Heart right ventricle (tissue), 16 donors: ENCODE data around the gene MYLK4. TPM values are rescaled to one million over a fixed set of nuclear protein-coding genes. Genes with fewer than 3 reads are reported as not detected.
A peak's percentile ranks its signal among the peaks of the same experiment; 100 is the strongest.
"Not testable (repeated sequence)": the region's sequence is repeated elsewhere in the genome, so short reads cannot be mapped to it uniquely, and the experiment has no call there.

Experiments used
- ATAC-seq, 8 donors: fragments of 200-7000 bp; cut with Tn5 transposase; one replicate each; pipeline ENCODE4 v1.9.1; 2020; ENCODE audit warnings: mild to moderate bottlenecking in 8 of 8, moderate library complexity in 8 of 8, moderate number of reproducible peaks in 1 of 8
- DNase-seq, 2 donors: peaks; one replicate each; pipeline ENCODE4 v3.0.0-alpha.2; 2020
- H3K27ac ChIP-seq, 10 donors: fragments of 200-600 bp; sonication (generic) in 2 of 10; one replicate each; pipeline versions ENCODE4 v1.5.0 to v1.8.0; 2020 to 2022; ENCODE audit warnings: mild to moderate bottlenecking in 3 of 10
- H3K27me3 ChIP-seq, 7 donors: fragments of 200-600 bp; one replicate each; pipeline ENCODE4 v1.8.0; 2021 to 2022; ENCODE audit warnings: mild to moderate bottlenecking in 2 of 7
- H3K36me3 ChIP-seq, 9 donors: fragments of 200-600 bp; sonication (generic) in 1 of 9; one replicate each; pipeline versions ENCODE4 v1.5.0 to v1.8.0; 2020 to 2022; ENCODE audit warnings: mild to moderate bottlenecking in 2 of 9
- H3K4me1 ChIP-seq, 9 donors: fragments of 200-600 bp; sonication (generic) in 1 of 9; one replicate each; pipeline versions ENCODE4 v1.5.0 to v1.8.0; 2020 to 2022; ENCODE audit warnings: mild to moderate bottlenecking in 4 of 9
- H3K4me3 ChIP-seq, 10 donors: fragments of 200-600 bp; sonication (generic) in 2 of 10; one replicate each; pipeline versions ENCODE4 v1.5.0 to v1.8.0; 2020 to 2022; ENCODE audit warnings: mild to moderate bottlenecking in 7 of 10, moderate library complexity in 2 of 10
- H3K9me3 ChIP-seq, 11 donors: fragments of 200-600 bp in 10 of 11; sonication (generic) in 2 of 11; one replicate each; pipeline versions ENCODE4 v1.5.0 to v1.8.0; 2013 to 2022; ENCODE audit warnings: mild to moderate bottlenecking in 2 of 11, control low read depth in 1 of 11, moderate library complexity in 1 of 11
- WGBS, 2 donors: extraction: QIAGEN DNeasy Blood & Tissue Kit; methylation state at CpG; one replicate each; pipeline ENCODE4 v1.1.7; 2013; ENCODE audit warnings: inconsistent platforms in 1 of 2; 5-methylcytosine and 5-hydroxymethylcytosine counted together
- intact Hi-C, 10 donors: fragments of 100-400 bp; cut with DNase I; formaldehyde crosslinking; loops; one replicate each; pipeline versions ENCODE4 v1.11.1 to v1.14.2; 2022
- polyA plus RNA-seq, 2 donors: library from polyadenylated mRNA; stranded (reverse); fragments of 200-250 nt; gene quantifications; one replicate each; pipeline ENCODE4 v1.2.3, GENCODE V29; 2013
- total RNA-seq, 10 donors: library from RNA; stranded (reverse); fragmentation: NEBNext Ultra II Directional in 3 of 10; extraction: Animal tissue kit (Norgen Biotek cat#: 25700) in 3 of 10; gene quantifications; one replicate each; pipeline versions ENCODE4 v1.2.1 to v1.2.4, GENCODE V29; 2021 to 2023
- TF ChIP-seq, protein P1 (sequence below), 9 donors: fragments of 200-600 bp; sonication (generic) in 2 of 9; IDR thresholded peaks; one replicate each; pipeline versions ENCODE4 v1.5.0 to v1.8.0; 2021 to 2022; ENCODE audit warnings: antibody characterized with exemption in 9 of 9, mild to moderate bottlenecking in 5 of 9, moderate library complexity in 1 of 9
- donor health status: Arrhythmogenic right ventricular cardiomyopathy.
- donor health status: ischemic (EF 13 %, LVEDD 7.1; RV severe dilation, severe dysfunction).
- donor health status: healthy with polysubstance abuse.
- donor health status: DM: no; HTN: yes; CAD: no.
- donor health status: DM: no; HTN: no; CAD: no.
- donor health status: ischemic (EF 25% LVEDD 6.9; RV normal size, moderate dysfunction).
- donor health status: ischemic (EF 25% LVEDD 5.7; RV mildly dilated, moderate dysfunction).
- donor health status: healthy.
- donor health status: DM: yes; HTN: yes; CAD: no.
- donor health status: Ischemic cardiomyopathy.
- donor health status: ischemic (EF 35%, LVEDD 5.7; RV mildly dilated, moderate dysfunction).
- donor health status: nonischemic (EF 11% LVEDD 7.7; RV severe dilation, severe dysfunction).
- donor health status: DM: yes; HTN: yes; CAD: no.
- donor health status: PGD.
- donor health status: ischemic (EF 29% LVEDD 5.4; RV normal size, mild dysfunction).
- donor health status: nonischemic (EF 23%, LVEDD 6.1; RV moderate dilation, normal function).

Gene MYLK4
- total and polyA plus RNA-seq, 12 donors, result 0.13 to 2.5 (median 0.92) TPM

DNA sequence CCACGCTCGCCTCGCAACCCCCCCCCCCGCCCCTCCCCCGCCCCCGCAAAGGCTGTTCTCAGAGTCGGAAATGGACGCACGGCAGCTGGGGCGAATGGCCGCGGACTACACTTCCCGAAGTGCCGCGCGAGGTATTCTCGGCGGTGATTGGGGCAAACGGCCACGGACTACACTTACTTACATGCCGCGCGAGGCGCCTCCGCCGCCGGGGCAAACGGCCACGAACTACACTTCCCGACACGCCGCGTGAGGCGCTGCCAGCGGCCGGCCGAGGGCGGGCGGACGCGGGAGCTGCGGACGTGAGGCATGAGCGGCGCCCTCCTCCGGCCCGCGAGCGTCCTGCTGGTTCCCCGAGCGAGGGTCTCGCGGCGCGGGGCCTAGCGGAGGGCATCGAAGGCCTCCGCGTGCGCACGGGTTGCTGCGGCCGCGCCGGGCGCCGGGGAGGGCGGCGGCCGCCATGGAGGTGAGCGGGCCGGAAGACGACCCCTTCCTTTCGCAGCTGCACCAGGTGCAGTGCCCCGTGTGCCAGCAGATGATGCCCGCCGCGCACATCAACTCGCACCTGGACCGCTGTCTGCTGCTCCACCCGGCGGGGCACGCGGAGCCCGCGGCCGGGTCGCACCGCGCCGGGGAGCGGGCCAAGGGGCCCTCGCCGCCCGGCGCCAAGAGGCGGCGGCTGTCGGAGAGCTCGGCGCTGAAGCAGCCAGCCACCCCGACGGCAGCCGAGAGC, 14.6 kb upstream of the MYLK4 start, which contains the start of gene WRNIP1:
Gene WRNIP1, plus strand, starts transcription at position 228 of the 730 bp plus-strand sequence. Its CDS starts 230 bp downstream, at position 458.
- WGBS, 2 donors, result 0% methylated on average over 62 to 103 of the region's 104 CpGs
- H3K27me3 ChIP-seq, result no peaks in the 10 kb centered on the region
- H3K4me3 ChIP-seq, result peak within 1 kb of the TSS; percentile 69 to 94 (median 88)
- peak; percentile 93 to 96 (median 94) for ATAC-seq
- H3K9me3 ChIP-seq, result no peaks in the 10 kb centered on the region
- TF ChIP-seq, protein P1, sequence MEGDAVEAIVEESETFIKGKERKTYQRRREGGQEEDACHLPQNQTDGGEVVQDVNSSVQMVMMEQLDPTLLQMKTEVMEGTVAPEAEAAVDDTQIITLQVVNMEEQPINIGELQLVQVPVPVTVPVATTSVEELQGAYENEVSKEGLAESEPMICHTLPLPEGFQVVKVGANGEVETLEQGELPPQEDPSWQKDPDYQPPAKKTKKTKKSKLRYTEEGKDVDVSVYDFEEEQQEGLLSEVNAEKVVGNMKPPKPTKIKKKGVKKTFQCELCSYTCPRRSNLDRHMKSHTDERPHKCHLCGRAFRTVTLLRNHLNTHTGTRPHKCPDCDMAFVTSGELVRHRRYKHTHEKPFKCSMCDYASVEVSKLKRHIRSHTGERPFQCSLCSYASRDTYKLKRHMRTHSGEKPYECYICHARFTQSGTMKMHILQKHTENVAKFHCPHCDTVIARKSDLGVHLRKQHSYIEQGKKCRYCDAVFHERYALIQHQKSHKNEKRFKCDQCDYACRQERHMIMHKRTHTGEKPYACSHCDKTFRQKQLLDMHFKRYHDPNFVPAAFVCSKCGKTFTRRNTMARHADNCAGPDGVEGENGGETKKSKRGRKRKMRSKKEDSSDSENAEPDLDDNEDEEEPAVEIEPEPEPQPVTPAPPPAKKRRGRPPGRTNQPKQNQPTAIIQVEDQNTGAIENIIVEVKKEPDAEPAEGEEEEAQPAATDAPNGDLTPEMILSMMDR (IDR thresholded peaks at IDR 0.05), result peak; percentile 38 to 84 (median 73)
- peaks cover 0 to 5% (median 0%) of the 10 kb centered on the region in 9 donors for H3K36me3 ChIP-seq
- H3K27ac ChIP-seq, result peak within 1 kb of the TSS; percentile 91 to 99 (median 97)
- DNase-seq, result peak; percentile 98 to 99
- intact Hi-C loops, result loop anchor here in 1 of 10 donors (5.0 kb wide), 1 partner anchor 222 kb away; no protein-coding TSS in a partner anchor
- peaks cover 2 to 57% (median 40%) of the 10 kb centered on the region in 9 donors for H3K4me1 ChIP-seq

DNA sequence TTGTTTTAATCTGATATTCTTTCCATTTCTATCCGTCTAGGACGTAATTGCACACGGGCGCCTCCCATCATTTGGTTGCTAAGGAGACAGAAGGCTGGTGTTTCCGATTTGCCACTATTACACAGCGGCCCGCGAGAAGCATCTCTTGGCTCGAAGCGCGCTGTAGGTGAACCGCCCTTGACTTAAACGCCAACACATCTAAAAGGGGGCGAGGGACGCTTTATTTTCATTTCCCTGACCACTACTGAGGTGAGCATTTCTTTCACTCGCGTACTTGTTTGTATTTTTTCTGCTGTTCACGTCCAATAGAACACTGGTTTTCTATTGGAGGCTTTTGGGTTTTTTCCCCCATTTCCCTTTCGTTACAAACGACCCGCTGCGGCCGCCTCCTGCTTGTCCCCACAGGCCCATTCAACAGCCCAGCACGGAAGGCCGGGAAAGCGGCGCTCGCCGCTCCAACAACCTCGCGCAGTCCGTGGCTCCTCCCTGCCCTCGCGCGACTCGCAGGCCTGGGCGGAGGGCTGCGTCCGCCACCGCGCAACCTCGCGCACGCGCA, 14.0 kb upstream of the MYLK4 start:
- no peaks in the 10 kb centered on the region for H3K27me3 ChIP-seq
- H3K27ac ChIP-seq, result peak overlapping the region; percentile 57 to 97 (median 88)
- WGBS, 2 donors, result 1% methylated on average over 39 to 45 of the region's 45 CpGs
- no peaks in the 10 kb centered on the region for H3K36me3 ChIP-seq
- DNase-seq (peak in 1 of 2 donors; percentile 42), ATAC-seq (peak; percentile 87 to 94 (median 89))
- peaks cover 2 to 51% (median 33%) of the 10 kb centered on the region in 9 donors for H3K4me1 ChIP-seq
- H3K4me3 ChIP-seq, result peak overlapping the region; percentile 34 to 92 (median 56)
- TF ChIP-seq, protein P1 (IDR thresholded peaks at IDR 0.05), result no peak
- H3K9me3 ChIP-seq, result no peaks in the 10 kb centered on the region
- intact Hi-C loops, result loop anchor here in 2 of 10 donors (5.0 kb wide), 2 partner anchors 223 to 567 kb away; no protein-coding TSS in a partner anchor

DNA sequence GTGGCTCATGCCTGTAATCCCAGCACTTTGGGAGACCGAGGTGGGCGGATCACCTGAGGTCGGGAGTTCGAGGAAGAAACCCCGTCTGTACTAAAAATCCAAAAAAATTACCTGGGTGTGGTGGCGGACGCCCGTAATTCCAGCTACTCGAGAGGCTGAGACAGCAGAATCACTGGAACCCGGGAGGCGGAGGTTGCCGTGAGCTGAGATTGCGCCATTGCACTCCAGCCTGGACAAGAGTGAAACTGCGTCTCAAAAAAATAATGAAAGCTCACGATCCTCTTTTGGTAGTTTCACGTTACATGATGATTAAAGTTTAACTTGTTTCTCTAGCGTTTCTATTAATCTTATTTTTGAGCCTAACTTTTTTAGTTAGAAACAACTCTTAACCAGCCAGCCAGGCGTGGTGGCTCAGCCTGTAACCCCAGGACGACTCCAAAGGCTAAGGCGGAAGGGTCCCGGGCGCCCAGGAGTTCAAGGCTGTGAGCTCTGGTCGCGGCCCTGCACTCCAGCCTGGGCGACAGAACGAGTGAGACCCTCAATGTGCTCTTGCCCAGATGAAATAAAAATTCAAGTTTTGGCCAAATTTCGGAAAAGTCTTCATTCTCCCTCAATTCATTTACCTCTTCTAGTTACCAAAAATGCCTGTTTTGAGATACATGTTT, 13.3 kb upstream of the MYLK4 start:
- intact Hi-C loops, result loop anchor here in 1 of 10 donors (5.0 kb wide), 1 partner anchor 567 kb away; no protein-coding TSS in a partner anchor
- no peak for ATAC-seq
- H3K36me3 ChIP-seq, result no peaks in the 10 kb centered on the region
- peak overlapping the region in 9 of 10 donors; percentile 85 to 97 (median 89) for H3K27ac ChIP-seq
- H3K4me3 ChIP-seq, result peak overlapping the region; percentile 34 to 92 (median 56)
- H3K4me1 ChIP-seq, result peaks cover 2 to 44% (median 26%) of the 10 kb centered on the region in 9 donors
- H3K27me3 ChIP-seq, result no peaks in the 10 kb centered on the region
- 78 to 82% methylated on average over 27 of the region's 27 CpGs for WGBS, 2 donors
- no peak for DNase-seq
- TF ChIP-seq, protein P1 (IDR thresholded peaks at IDR 0.05), result no peak
- no peaks in the 10 kb centered on the region for H3K9me3 ChIP-seq

DNA sequence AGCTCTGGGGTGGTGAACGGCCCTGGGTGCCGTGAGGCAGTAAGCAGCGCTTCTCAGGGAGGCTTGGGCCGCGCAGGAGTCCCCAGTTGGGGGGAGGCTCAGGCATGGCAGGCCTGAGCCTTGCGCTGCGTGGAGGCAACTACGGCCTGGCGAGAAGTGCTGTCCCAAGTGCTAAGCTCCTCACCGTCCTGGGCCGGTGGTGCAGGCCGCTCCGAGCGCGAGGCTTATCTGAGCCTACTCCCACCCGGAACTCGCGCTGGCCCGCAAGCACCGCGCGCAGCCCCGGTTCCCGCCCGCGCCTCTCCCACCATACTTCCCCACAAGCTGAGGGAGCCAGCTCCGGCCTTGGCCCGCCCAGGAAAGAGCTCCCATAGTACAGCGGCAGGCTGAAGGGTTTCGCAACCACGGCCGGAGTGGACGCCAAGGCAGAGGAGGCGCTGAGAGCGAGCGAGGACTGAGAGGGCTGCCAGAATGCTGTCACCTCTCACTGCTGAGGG, 12.7 kb upstream of the MYLK4 start:
- peak overlapping the region in 3 of 10 donors; percentile 73 to 92 (median 87) for H3K4me3 ChIP-seq
- intact Hi-C loops, result loop anchor here in 1 of 10 donors (5.0 kb wide), 1 partner anchor 566 kb away; no protein-coding TSS in a partner anchor
- H3K27me3 ChIP-seq, result no peaks in the 10 kb centered on the region
- no peak for ATAC-seq
- H3K9me3 ChIP-seq, result no peaks in the 10 kb centered on the region
- peaks cover 2 to 38% (median 20%) of the 10 kb centered on the region in 9 donors for H3K4me1 ChIP-seq
- H3K27ac ChIP-seq, result peak overlapping the region in 3 of 10 donors; percentile 88 to 92 (median 92)
- WGBS, 2 donors, result 91 to 95% methylated on average over 36 of the region's 36 CpGs
- TF ChIP-seq, protein P1 (IDR thresholded peaks at IDR 0.05), result no peak
- H3K36me3 ChIP-seq, result no peaks in the 10 kb centered on the region
- peak in 1 of 2 donors; percentile 67 for DNase-seq

DNA sequence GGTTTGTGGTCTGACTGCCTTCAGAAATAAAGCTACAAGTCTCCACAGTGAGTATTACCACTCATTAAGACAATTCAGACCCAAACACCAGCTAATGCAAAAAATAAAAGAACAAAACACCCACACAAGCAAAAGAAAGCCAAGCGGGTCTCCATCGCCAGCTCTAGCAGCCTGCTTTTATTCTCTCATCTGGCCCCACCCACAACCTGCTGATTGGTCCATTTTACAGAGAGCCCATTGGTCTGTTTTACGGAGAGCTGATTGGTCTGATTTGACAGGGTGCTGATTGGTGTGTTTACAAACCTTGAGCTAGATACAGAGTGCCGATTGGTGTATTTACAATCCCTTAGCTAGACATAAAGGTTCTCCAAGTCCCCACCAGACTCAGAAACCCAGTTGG, 12.1 kb upstream of the MYLK4 start:
- H3K9me3 ChIP-seq, H3K4me3 ChIP-seq, H3K36me3 ChIP-seq, ATAC-seq, DNase-seq, H3K27ac ChIP-seq, H3K27me3 ChIP-seq: not testable (repeated sequence)
- intact Hi-C loops, result loop anchor here in 1 of 10 donors (5.0 kb wide), 1 partner anchor 566 kb away; no protein-coding TSS in a partner anchor
- H3K4me1 ChIP-seq, result peaks cover 2 to 33% (median 15%) of the 10 kb centered on the region in 9 donors
- WGBS, 2 donors, result 98 to 99% methylated on average over 4 of the region's 4 CpGs
